GM12891 (cell line): Measurements from ENCODE around the gene GATAD2A.

ENCODE experiments used
- POLR2A ChIP-seq: IDR thresholded peaks from 2 replicates; pipeline ENCODE4 v1.6.1; 2011; ENCODE audit warnings: low read depth, low read length, control low read depth
- POLR2AphosphoS5 ChIP-seq: IDR thresholded peaks from 2 replicates; pipeline ENCODE4 v1.6.1; 2011; ENCODE audit warnings: low read depth, low read length, control low read depth
- SPI1 ChIP-seq: IDR thresholded peaks from 2 replicates; pipeline ENCODE4 v1.6.1; 2011; ENCODE audit warnings: low read depth, low read length, control low read depth

DNA sequence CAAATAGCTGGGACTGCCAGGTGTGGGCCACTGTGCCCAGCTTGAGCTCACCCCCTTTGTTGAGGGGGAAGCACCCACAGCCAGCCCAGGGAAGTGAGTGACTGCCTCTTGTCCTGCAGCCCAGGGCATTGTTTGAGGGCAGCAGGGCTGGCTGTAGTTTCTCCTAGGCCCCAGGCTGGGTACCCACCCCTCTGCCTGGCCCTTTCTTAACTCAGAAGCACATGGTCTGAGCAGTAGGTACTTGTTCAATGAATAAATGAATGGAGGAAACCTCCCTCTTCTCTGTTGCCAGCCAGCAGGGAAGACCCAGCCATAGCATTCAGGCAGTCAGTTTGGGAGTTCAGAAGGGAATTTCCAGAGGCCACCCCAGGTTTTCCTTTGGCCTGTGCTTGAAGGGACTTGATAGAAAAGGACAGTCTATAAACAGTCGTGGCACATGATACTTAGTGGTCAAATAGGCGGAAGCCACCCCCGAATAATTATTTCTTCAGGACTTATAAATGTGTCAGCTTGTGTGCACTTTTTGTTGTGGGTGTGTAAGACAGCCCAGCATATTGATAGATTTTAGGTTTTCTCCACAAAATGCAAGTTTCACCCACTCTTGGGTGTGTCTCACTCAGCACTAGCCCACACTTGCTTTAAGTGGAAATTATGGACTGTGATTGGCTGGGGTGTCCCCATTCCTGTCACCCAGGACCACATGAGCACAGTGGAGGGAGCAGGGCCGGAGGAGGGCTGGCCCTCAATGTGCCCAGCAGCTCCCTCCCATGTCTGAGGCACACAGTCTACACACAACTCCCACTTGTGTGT, 33.1 kb downstream of the GATAD2A start:
- TF ChIP-seq POLR2A = no peak
- TF ChIP-seq SPI1 = no peak
- TF ChIP-seq POLR2AphosphoS5 = no peak
